HepG2 (cell line): ENCODE results near the gene PDE9A.

Experiments
- HCFC1 ChIP-seq: fragments of 150-350 bp; IDR thresholded peaks from 2 replicates; pipeline ENCODE4 v1.6.1; 2014; ENCODE audit warnings: low read depth, low read length
- RELA ChIP-seq: sonication (generic); formaldehyde crosslinking; IDR thresholded peaks from 2 replicates; pipeline ENCODE4 v1.4.0; 2020; ENCODE audit warnings: missing genetic modification reagents
- ZNF562 ChIP-seq: sonication (generic); formaldehyde crosslinking; IDR thresholded peaks from 2 replicates; pipeline ENCODE4 v1.8.0; 2022; ENCODE audit warnings: missing genetic modification reagents, borderline replicate concordance

GRCh38 chr21:42703136-42703908 lies 49.9 kb downstream of the PDE9A start:
- TF ChIP-seq ZNF562 (CRISPR knock-in tag) (no peak), RELA (CRISPR knock-in tag) (no peak), HCFC1 (no peak)
